Activated T-helper 17 cell treated with anti-CD3 and anti-CD28 coated beads, Interleukin-2, amount 50 U/mL, for 72 hours (primary cell): Measurements from ENCODE around the gene MICAL2. TPM values are rescaled to one million over a fixed set of nuclear protein-coding genes. Genes with fewer than 3 reads are reported as not detected.

ENCODE experiments used
- ATAC-seq: fragments of 150-1000 bp; cut with Tn5 transposase; replicated peaks from 2 replicates; pipeline ENCODE4 v1.10.0; 2021; ENCODE audit warnings: mild to moderate bottlenecking, moderate library complexity
- H3K27ac Mint-ChIP-seq: one replicate; pipeline ENCODE4 v1.8.0; 2022; ENCODE audit warnings: mixed read lengths
- H3K27me3 Mint-ChIP-seq: one replicate; pipeline ENCODE4 v1.8.0; 2022; ENCODE audit warnings: mixed read lengths
- H3K36me3 Mint-ChIP-seq: one replicate; pipeline ENCODE4 v1.8.0; 2022; ENCODE audit warnings: low read depth, mild to moderate bottlenecking, mixed read lengths
- H3K4me1 Mint-ChIP-seq: one replicate; pipeline ENCODE4 v1.8.0; 2022; ENCODE audit warnings: mixed read lengths
- H3K4me3 Mint-ChIP-seq: one replicate; pipeline ENCODE4 v1.8.0; 2022; ENCODE audit warnings: mild to moderate bottlenecking, mixed read lengths
- H3K9me3 Mint-ChIP-seq: one replicate; pipeline ENCODE4 v1.8.0; 2022; ENCODE audit warnings: mixed read lengths
- total RNA-seq, 2 donors: library from RNA; stranded (reverse); gene quantifications; one replicate each; pipeline ENCODE4 v1.2.3, GENCODE V29; 2022

MICAL2 gene
- total RNA-seq, 2 donors from 2014 or later: 127 to 253 TPM

DNA sequence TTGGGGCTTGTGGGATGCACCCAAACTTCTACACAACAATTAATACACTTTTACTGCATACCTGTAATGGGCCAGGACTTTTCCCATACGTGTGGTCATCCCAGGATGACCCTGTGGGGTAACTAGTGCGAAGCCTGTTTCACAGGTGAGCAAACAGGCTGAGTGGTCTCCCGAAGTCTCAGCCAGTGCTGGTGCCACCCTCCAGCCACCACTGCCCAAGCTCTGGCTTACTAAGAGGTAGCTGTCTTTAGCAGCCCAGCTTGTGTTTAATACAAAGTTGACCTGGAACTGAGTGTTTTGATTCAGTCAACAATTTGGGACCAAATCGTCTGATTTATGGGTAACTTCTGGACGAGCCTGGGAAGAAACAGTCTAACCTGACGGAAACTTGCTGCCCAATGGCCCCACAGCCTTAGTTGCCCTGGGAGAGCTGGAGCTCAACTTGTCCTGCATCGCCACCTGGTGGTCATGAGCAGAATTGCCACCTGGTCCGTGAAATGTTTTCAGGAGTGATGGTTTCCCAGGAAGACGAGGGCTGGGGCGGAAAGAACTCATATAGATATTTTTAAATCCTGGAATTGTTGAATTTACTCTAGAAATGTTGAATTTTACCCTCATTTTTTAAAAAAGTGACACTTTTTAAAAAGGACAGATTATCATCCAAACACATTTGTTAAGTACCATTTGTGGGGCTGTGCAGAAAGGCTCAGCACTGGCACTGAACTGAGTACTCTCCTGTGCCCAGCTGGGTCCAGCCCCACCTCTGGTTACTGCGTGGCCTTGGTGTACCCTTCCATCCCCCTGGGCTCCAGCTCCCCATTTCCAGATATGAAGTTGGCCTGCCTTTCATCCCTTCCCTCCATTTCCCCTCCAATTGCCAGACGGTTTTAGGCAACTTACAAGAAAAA is 171.4 kb downstream of the MICAL2 start:
- Mint-ChIP-seq H3K27me3 (no peaks in the 10 kb centered on the region), H3K36me3 (peaks cover 10% of the 10 kb centered on the region), H3K27ac (no peak overlapping the region), H3K4me1 (peaks cover 5% of the 10 kb centered on the region), H3K9me3 (no peaks in the 10 kb centered on the region), H3K4me3 (no peak overlapping the region)
- ATAC-seq: peak; percentile 66

DNA sequence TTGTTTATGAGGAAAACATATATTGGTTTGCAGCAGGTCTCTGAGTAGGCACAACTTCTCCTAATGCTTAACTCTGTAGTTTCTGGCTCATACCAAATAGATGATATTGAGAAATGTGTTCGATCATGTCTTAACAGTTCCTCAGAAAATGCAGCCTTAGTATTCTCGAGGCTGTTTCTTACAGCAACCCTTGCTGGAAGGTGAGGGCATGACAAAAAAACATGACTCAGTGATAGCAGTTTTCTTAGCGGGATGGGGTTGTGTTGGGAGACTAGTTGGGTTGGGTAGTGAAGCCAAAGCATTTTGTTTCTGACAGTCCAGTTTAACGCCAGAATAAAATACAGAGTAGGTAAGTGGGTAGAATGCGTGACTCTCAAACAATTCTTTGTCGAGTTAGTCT is 172.3 kb downstream of the MICAL2 start:
- H3K27me3 Mint-ChIP-seq: no peaks in the 10 kb centered on the region

DNA sequence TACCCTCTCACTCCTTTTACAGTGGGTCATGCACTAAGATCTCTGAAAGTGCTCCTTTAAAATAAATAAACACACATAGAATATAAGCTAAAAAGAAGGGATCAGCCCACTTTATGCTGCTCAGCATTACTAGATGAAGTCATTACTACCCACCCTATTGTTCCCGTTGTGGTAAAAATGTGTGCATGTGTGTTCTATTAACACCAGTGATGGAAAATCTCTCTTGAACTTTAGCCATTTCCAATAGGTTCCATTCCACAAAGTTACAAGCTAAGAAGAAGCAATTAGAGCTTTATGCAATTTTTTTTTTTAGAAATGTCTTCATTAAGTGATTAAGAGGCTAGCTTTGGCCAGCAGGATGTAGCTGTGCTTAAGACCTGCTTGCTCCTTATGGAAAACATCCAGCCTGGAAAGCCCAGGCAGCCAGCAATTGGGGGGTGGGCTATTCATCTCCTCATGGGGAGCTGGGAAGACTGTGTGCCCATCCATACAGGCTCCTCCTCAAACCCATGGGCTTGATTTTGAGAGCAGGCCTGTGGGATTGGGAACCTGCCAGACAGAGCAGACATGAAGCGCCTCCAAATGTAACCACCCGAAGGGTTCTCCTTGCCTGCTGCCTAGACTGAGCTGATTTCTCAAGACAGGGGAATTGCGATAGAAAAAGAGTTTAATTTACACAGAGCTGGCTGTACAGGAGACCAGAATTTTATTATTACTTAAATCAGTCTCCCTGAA is 174.1 kb downstream of the MICAL2 start:
- H3K36me3 Mint-ChIP-seq: peaks cover 10% of the 10 kb centered on the region
- peaks cover 5% of the 10 kb centered on the region for H3K4me1 Mint-ChIP-seq
- no peak for ATAC-seq
- H3K27ac Mint-ChIP-seq: no peak overlapping the region
- no peak overlapping the region for H3K4me3 Mint-ChIP-seq
- no peaks in the 10 kb centered on the region for H3K9me3 Mint-ChIP-seq
- no peaks in the 10 kb centered on the region for H3K27me3 Mint-ChIP-seq

More for the DNA sequence above, 172.3 kb downstream of the MICAL2 start:
- H3K4me1 Mint-ChIP-seq: peaks cover 5% of the 10 kb centered on the region
- H3K9me3 Mint-ChIP-seq: no peaks in the 10 kb centered on the region
- no peak overlapping the region for H3K27ac Mint-ChIP-seq
- no peak for ATAC-seq
- no peak overlapping the region for H3K4me3 Mint-ChIP-seq
- H3K36me3 Mint-ChIP-seq: peaks cover 10% of the 10 kb centered on the region

DNA sequence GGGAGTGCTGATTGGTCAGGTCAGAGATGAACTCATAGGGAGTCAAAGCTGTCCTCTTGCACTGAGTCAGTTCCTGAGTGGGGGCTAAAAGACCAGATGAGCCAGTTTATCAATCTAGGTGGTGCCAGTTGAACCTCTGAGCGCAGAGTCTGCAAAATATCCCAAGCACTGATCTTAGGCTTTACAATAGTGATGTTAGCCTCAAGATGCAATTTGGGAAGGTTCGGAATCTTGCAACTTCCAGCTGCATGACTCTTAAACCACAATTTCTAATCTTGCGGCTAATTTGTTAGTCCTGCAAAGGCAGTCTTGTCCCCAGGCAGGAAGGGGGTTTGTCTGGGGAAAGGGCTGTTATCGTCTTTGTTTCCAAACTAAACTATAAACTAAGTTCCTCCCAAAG is 174.7 kb downstream of the MICAL2 start:
- no peak for ATAC-seq
- Mint-ChIP-seq H3K27me3 (no peaks in the 10 kb centered on the region), H3K4me1 (peaks cover 9% of the 10 kb centered on the region), H3K27ac (no peak overlapping the region), H3K9me3 (no peaks in the 10 kb centered on the region), H3K36me3 (peaks cover 10% of the 10 kb centered on the region), H3K4me3 (no peak overlapping the region)

DNA sequence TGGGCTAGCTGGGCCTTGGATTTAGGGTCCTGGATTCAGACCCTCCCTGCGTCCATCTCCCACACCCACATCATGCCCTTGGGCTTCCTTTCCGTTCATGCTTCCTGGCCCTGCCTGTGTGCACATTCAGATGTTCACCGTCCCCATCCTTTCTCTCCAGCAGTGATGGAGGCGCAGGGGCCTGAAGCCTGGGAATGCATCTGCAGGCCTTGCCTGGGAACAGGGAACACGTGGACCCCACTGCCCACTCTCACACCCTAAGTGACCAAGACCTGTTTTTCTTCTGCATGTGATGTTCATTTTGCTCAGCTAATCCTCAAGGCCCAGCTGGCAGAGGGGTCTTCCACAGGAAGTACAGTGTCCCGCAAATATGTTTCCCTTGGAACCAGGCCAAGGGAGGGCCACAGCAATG is 175.4 kb downstream of the MICAL2 start:
- no peak for ATAC-seq
- Mint-ChIP-seq H3K36me3 (peaks cover 10% of the 10 kb centered on the region), H3K27me3 (no peaks in the 10 kb centered on the region), H3K9me3 (no peaks in the 10 kb centered on the region), H3K4me3 (no peak overlapping the region), H3K27ac (no peak overlapping the region), H3K4me1 (peaks cover 6% of the 10 kb centered on the region)

DNA sequence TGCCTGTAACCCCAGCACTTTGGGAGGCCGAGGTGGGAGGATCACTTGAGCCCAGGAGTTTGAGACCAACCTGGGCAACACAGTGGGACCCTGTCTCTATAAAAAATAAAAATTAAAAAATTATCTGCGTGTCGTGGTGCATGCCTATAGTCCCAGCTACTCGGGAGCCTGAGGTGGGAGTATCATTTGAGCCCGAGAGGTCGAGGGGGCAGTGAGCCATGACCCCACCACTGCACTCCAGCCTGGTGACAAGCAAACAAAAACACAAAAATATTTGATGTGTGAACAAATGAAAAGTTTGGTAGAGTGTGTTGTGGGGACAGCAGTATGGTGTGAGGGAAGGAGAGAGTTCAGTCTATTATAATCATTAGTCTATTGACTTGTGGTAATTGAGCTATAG is 176.2 kb downstream of the MICAL2 start:
- Mint-ChIP-seq H3K27ac (no peak overlapping the region), H3K36me3 (peaks cover 10% of the 10 kb centered on the region), H3K9me3 (no peaks in the 10 kb centered on the region), H3K27me3 (no peaks in the 10 kb centered on the region), H3K4me3 (no peak overlapping the region), H3K4me1 (peaks cover 11% of the 10 kb centered on the region)
- ATAC-seq: no peak

DNA sequence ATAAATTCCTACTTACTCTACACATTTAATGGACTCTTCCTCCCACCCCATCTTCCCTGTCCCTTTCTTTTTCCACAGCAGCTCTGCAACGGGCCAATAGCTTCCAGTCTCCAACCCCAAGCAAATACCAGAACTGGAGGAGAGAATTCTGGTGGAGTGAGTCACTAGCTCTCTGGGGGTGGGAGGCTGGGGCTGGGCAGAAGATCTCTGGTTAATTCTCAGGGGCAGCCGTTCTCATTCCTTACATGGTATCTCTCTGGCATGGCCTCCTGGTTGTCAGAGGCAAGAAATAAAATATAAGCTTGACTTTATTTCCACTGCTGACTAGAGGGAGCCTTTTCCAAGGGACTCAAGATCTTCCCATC is 176.6 kb downstream of the MICAL2 start:
- Mint-ChIP-seq H3K27me3 (no peaks in the 10 kb centered on the region), H3K9me3 (no peaks in the 10 kb centered on the region), H3K4me3 (no peak overlapping the region), H3K27ac (no peak overlapping the region), H3K4me1 (peaks cover 12% of the 10 kb centered on the region), H3K36me3 (peaks cover 9% of the 10 kb centered on the region)
- ATAC-seq: no peak

DNA sequence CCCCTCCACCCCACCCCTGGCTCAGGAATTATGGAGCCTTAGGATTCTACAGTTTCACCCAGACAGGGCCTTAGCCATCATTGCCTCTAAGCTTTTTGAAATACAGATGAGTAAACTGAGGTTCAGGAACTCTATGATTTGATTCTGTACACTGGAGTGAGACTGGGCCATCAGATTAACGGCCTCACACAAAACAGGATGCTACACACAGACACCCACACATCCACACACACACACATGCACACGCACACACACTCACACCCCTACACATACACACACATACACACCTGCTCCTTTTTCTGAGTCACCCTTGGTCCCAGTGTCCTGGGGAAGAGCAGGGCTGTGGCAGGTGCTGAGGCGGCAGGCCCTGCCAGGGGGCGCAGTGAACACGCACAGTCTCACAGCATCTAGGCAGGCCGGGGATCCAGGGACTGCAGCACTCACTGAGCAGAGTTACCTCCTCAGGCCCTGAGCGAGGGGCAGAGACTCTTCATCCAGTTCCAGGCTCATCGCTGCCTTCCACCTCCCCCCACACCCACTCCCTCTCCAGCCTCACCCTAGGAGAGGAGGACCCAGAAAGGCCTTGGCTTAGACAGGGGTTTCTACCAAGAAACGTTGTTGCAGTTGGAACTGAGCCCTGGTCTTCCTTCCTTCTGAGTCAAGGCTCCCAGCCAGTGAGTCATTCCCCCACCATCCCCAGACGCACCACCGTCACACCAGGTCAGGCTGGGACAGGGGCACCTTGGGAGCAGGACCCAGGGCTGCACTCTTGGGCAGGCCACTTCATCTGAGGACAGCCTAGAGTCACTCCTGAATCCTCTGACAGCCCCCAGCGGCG is 177.2 kb downstream of the MICAL2 start:
- H3K27me3 Mint-ChIP-seq: no peaks in the 10 kb centered on the region
- H3K4me3 Mint-ChIP-seq: no peak overlapping the region
- no peak overlapping the region for H3K27ac Mint-ChIP-seq
- peaks cover 3% of the 10 kb centered on the region for H3K36me3 Mint-ChIP-seq
- no peak for ATAC-seq
- no peaks in the 10 kb centered on the region for H3K9me3 Mint-ChIP-seq
- peaks cover 12% of the 10 kb centered on the region for H3K4me1 Mint-ChIP-seq

DNA sequence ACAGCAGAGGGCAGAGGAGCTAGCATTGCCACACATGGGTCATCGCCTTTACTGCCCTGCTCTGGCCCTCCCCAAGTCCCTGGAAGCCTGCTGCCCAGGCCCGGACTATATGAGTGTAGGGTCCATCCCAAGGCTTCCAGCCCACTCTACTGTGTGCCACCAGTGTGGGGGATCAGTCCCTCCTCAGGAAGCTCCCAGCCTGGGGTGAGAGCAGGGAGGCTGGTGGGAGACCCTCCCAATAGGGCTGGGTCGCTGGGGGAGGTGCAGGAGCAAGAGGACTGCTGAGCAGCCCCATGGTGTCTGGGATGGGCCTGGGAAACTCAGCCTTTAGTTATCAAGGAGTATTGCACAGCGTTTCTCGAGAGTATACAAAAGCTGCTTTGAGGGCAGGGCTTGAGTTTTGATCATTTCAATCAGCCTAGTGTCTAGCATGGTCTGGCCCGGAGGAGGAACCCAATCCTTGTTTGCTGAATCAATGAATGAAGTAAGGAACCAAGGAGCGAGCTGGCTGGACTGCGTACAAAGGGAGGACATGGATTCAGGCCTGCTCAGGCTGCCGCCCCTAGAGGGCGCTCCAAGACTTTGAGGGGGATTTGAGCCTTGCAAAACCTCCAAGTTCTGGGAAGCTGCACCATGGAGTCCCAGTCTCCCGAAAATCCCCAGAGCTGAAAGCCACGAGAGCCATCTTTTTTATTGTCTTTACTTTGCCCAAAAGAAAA is 178.0 kb downstream of the MICAL2 start:
- Mint-ChIP-seq H3K27ac (no peak overlapping the region), H3K4me3 (no peak overlapping the region), H3K36me3 (no peaks in the 10 kb centered on the region), H3K9me3 (no peaks in the 10 kb centered on the region), H3K4me1 (peaks cover 12% of the 10 kb centered on the region), H3K27me3 (no peaks in the 10 kb centered on the region)
- peak; percentile 32 for ATAC-seq

DNA sequence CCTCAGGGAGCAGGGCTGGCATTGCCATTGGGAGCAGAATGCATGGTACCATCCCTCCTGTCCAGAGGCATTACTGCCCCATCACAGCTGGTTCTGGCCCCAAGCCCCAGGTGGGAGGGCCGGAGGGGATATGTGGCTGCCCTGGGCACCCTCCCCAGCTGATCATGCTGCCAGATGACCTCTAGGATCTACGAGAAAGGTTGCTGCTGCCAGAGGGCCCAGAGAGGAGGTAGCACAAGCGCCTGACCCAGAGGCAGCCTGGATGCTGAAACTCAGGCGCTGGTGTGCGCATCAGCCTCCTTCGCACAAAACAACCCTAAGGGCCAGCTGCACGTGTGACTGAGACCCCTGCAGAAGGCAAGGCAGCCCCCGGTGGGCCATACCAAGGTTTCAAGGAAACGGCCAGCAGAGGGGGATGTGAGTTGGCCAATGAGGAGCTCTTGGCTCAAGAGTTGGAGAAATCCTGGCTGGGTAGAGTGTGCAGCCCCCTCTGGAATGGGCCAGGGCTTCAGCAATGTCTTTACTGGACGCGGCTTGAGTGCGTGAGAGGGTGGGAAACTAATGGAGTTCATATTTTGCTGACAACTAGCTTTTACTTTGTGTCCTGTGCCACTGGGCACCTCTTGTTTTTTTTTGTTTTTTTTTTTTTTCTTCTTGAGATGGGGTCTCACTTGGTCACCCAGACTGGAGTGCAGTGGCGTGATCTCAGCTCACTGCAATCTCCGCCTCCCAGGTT is 178.7 kb downstream of the MICAL2 start:
- Mint-ChIP-seq H3K9me3 (no peaks in the 10 kb centered on the region), H3K27me3 (no peaks in the 10 kb centered on the region), H3K36me3 (no peaks in the 10 kb centered on the region), H3K4me1 (peaks cover 12% of the 10 kb centered on the region), H3K27ac (no peak overlapping the region), H3K4me3 (no peak overlapping the region)
- no peak for ATAC-seq

DNA sequence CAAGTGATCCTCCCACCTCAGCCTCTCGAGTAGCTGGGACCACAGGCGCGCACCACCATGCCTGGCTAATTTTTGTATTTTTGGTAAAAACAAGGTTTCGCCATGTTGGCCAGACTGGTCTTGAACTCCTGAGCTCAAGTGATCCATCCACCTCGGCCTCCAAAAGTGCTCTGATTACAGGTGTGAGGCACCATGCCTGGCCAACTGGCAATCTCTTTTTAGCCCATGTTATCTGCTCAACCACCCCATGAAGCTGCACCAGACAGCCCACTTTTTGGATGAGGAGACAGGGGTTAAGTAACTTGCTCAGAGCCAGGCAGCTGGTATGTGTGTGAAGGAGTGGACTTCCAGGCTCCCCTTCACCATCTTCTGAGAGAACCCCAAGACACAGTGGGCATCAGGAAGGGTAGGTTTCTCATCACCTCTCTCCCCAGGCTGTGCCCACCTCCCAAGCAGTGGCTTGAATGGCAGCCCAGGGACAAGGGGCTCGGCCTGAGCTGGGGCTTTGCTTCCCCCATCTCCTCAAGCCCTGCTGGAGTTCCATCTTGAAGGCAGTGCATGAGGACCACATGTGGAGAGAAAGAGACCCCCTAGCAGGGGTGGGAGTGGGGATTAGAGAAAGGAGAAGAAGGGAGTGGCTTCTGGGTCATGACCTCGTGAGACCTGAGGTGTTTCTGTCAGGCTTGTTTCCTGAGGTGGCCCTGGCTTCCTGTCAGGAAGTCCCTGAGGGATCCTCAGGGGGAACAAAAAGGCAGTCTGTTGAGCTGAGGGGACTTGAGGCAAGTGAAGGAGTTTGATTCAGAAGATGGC is 179.5 kb downstream of the MICAL2 start:
- Mint-ChIP-seq H3K9me3 (no peaks in the 10 kb centered on the region), H3K27ac (peak overlapping the region; percentile 89), H3K4me1 (peaks cover 12% of the 10 kb centered on the region), H3K4me3 (no peak overlapping the region), H3K27me3 (no peaks in the 10 kb centered on the region), H3K36me3 (no peaks in the 10 kb centered on the region)
- no peak for ATAC-seq

DNA sequence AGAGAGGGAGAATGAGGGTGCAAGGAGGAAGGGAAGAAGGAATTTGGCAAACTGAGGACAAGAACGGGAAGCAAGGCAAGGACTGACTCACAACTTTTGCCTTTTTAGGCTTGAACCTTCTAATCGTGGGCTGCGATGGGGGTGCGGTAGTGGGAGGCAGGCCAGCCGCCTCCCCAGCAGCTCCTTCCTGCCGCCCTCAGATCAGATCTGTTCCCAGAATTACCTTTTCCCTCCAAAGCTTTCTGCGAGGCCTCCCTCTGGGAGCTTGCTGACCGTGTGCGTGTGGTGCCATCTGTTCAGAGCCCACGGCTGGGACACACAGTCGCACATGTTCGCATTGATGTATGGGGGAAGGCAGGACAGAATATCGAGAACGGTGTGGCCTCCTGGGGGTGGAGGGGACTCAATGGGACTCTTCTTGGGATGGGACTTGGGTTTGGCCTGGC is 180.1 kb downstream of the MICAL2 start:
- Mint-ChIP-seq H3K9me3 (no peaks in the 10 kb centered on the region), H3K36me3 (no peaks in the 10 kb centered on the region), H3K4me1 (peaks cover 12% of the 10 kb centered on the region), H3K27me3 (no peaks in the 10 kb centered on the region), H3K4me3 (no peak overlapping the region), H3K27ac (peak overlapping the region; percentile 89)
- ATAC-seq: no peak

DNA sequence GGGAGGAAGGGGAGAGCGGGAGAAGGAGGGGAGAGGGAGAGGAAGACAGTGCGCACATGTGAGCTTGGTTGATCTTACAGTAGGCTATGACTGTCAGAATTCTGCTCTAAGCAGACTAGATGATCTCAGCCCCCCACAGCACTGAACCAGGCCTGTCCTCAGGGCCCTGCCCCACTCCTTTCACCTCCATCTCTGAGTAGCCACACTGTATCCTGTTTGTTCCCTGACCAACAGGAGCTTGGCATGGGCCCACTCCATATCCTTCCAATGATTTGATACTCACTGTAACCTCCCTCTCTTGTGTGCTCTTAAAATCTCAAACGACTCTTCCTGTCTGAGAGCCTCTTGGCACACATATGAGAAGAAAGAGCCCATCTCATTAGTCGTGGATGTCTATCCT is 180.9 kb downstream of the MICAL2 start:
- H3K27ac Mint-ChIP-seq: peak overlapping the region; percentile 33

More for the DNA sequence above, 180.9 kb downstream of the MICAL2 start:
- Mint-ChIP-seq H3K27me3 (no peaks in the 10 kb centered on the region), H3K9me3 (no peaks in the 10 kb centered on the region), H3K4me3 (no peak overlapping the region), H3K4me1 (peaks cover 12% of the 10 kb centered on the region), H3K36me3 (no peaks in the 10 kb centered on the region)
- no peak for ATAC-seq
